Natural killer cell (primary cell): ENCODE data around the gene ZNF79. TPM values are rescaled to one million over a fixed set of nuclear protein-coding genes. Genes with fewer than 3 reads are reported as not detected.

Experiments used
- ATAC-seq, 3 donors: fragments of 150-1000 bp in 2 of 3; fragments of 200-7000 bp in 1 of 3; cut with Tn5 transposase; 1 replicate in 1 of 3; 2 replicates in 2 of 3; pipeline ENCODE4 v1.10.0; 2021; ENCODE audit warnings: mild to moderate bottlenecking in 2 of 3, moderate library complexity in 2 of 3
- DNase-seq, 2 donors: peaks; one replicate each; pipeline versions ENCODE4 v3.0.0 to v3.0.0-alpha.2; 2013 to 2021; ENCODE audit warnings: mixed read lengths in 1 of 2
- H3K27ac ChIP-seq: one replicate; pipeline ENCODE4 v1.5.1; 2013; ENCODE audit warnings: mild to moderate bottlenecking, low read length
- H3K27me3 ChIP-seq: one replicate; pipeline ENCODE4 v1.6.1; 2013; ENCODE audit warnings: low read length; ENCODE audit not compliant: control insufficient read depth, insufficient read depth
- H3K36me3 ChIP-seq: one replicate; pipeline ENCODE4 v1.6.1; 2013; ENCODE audit warnings: low read length; ENCODE audit not compliant: control insufficient read depth, insufficient read depth
- H3K4me1 ChIP-seq: one replicate; pipeline ENCODE4 v1.6.1; 2013; ENCODE audit warnings: low read length; ENCODE audit not compliant: control insufficient read depth, insufficient read depth
- H3K4me3 ChIP-seq: one replicate; pipeline ENCODE4 v1.5.1; 2013; ENCODE audit warnings: low read length
- H3K9me3 ChIP-seq: one replicate; pipeline ENCODE4 v1.6.1; 2013; ENCODE audit warnings: low read length; ENCODE audit not compliant: control insufficient read depth, insufficient read depth
- H3K27ac Mint-ChIP-seq, 2 donors: one replicate each; pipeline ENCODE4 v1.8.0; 2022; ENCODE audit warnings: mild to moderate bottlenecking in 2 of 2, mixed read lengths in 2 of 2, moderate library complexity in 1 of 2
- H3K27me3 Mint-ChIP-seq, 2 donors: one replicate each; pipeline ENCODE4 v1.8.0; 2022; ENCODE audit warnings: low read depth in 2 of 2, mixed read lengths in 2 of 2
- H3K36me3 Mint-ChIP-seq: one replicate; pipeline ENCODE4 v1.8.0; 2022; ENCODE audit warnings: mixed read lengths
- H3K4me1 Mint-ChIP-seq, 2 donors: one replicate each; pipeline ENCODE4 v1.8.0; 2022; ENCODE audit warnings: mixed read lengths in 2 of 2
- H3K4me3 Mint-ChIP-seq: one replicate; pipeline ENCODE4 v1.8.0; 2022; ENCODE audit warnings: mild to moderate bottlenecking, moderate library complexity, mixed read lengths
- H3K9me3 Mint-ChIP-seq, 2 donors: one replicate each; pipeline ENCODE4 v1.8.0; 2022; ENCODE audit warnings: mixed read lengths in 2 of 2
- whole genome bisulfite sequencing: methylation state at CpG from one replicate; pipeline ENCODE4 v1.1.7; 2013; ENCODE audit warnings: missing lambda C conversion rate; ENCODE audit not compliant: insufficient coverage; 5-methylcytosine and 5-hydroxymethylcytosine counted together
- intact Hi-C: fragments of 100-400 bp; cut with micrococcal nuclease; formaldehyde crosslinking; loops from one replicate; pipeline ENCODE4 v1.14.2; 2022
- total RNA-seq, 4 donors: library from RNA; stranded (reverse); fragments of 120-200 nt in 1 of 4; gene quantifications; one replicate each; pipeline versions ENCODE4 v1.2.3 to v1.2.4, GENCODE V29; 2013 to 2022
- TF ChIP-seq, protein P1 (sequence below): fragments of 200-600 bp; IDR thresholded peaks from one replicate; pipeline ENCODE4 v1.8.0; 2022; ENCODE audit warnings: antibody characterized with exemption

The ZNF79 gene
- total RNA-seq, 3 donors from 2014 or later (not counting 1 experiment from before 2014, with no cell fraction given): 13.8 to 16.1 (median 14.2) TPM

DNA sequence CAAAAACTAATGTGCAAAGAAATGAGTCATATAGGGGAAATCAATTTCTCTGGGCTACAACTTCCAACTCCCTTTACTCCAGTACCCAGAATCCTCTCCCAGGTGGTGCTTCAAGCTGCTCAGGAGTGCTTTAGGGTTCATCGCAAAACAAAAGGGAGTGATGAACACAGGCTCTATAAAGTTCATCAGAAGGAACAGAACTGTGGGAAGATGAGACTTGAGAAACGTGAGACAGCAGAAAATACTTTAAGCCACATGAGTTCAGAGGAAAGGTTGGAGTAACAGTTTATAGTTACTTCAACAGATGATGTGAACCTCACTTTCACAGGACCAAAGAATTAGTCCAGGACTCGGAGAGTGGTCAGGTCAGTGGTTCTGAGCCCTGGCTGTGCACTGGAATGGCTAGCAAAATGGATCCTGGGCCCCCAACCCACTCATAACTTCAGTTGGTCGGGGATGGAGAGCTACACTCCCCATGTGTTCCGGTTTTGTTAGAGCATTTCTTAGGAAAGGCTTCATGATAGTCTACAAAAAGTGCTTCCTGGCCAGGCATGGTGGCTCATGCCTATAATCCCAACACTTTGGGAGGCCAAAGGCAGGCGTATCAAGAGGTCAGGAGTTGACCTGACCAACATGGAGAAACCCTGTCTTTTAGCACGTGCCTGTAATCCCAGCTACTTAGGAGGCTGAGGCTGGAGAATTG, 22.7 kb downstream of the ZNF79 start:
- peaks cover 23% of the 10 kb centered on the region for H3K4me1 ChIP-seq
- TF ChIP-seq, protein P1, sequence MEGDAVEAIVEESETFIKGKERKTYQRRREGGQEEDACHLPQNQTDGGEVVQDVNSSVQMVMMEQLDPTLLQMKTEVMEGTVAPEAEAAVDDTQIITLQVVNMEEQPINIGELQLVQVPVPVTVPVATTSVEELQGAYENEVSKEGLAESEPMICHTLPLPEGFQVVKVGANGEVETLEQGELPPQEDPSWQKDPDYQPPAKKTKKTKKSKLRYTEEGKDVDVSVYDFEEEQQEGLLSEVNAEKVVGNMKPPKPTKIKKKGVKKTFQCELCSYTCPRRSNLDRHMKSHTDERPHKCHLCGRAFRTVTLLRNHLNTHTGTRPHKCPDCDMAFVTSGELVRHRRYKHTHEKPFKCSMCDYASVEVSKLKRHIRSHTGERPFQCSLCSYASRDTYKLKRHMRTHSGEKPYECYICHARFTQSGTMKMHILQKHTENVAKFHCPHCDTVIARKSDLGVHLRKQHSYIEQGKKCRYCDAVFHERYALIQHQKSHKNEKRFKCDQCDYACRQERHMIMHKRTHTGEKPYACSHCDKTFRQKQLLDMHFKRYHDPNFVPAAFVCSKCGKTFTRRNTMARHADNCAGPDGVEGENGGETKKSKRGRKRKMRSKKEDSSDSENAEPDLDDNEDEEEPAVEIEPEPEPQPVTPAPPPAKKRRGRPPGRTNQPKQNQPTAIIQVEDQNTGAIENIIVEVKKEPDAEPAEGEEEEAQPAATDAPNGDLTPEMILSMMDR: no peak
- peaks cover 72% of the 10 kb centered on the region for H3K36me3 ChIP-seq
- H3K9me3 ChIP-seq: no peaks in the 10 kb centered on the region
- intact Hi-C loops: no loop called here
- H3K27ac Mint-ChIP-seq: peak overlapping the region; percentile 85 to 93
- no peak overlapping the region for H3K4me3 Mint-ChIP-seq
- no peaks in the 10 kb centered on the region for H3K27me3 Mint-ChIP-seq
- H3K27ac ChIP-seq: no peak overlapping the region
- peaks cover 41 to 44% of the 10 kb centered on the region in 2 donors for H3K4me1 Mint-ChIP-seq
- H3K36me3 Mint-ChIP-seq: no peaks in the 10 kb centered on the region
- 95% methylated on average over 7 of the region's 7 CpGs for WGBS
- no peak overlapping the region for H3K4me3 ChIP-seq
- H3K9me3 Mint-ChIP-seq: no peaks in the 10 kb centered on the region
- ATAC-seq (no peak), DNase-seq (no peak)
- no peaks in the 10 kb centered on the region for H3K27me3 ChIP-seq

DNA sequence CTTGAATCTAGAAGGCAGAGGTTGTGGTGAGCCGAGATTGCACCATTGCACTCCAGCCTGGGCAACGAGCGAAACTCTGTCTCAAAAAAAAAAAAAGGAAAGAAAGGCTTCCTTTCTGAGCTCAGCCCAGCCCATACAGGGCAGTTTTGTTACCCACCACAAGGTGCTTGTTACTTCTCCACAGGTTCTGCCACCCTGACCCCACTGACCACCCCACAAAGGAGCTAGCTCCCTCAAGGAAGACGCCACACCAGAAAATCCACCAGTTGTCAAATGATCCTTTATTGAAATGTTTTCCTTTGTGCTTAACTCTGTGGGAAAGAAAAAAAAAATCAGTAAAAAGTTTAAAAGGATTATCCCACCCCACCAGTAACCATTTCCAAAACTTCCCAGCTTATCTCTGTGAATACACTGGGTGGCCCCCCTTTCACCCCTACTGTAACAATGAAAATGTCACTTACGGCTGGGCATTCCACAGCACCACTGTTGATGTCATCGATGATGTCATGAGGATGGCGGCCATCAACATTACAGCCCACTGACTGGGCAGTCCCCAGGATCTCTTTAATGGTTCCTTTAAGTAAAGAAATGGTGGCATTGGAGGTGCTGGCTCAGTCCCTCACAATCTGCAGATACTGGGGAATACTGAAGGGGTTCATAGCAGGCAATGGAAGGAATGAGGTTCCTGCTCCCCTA, 23.4 kb downstream of the ZNF79 start:
- Mint-ChIP-seq H3K4me1 (peaks cover 48 to 49% of the 10 kb centered on the region in 2 donors), H3K4me3 (no peak overlapping the region), H3K36me3 (no peaks in the 10 kb centered on the region), H3K27me3 (no peaks in the 10 kb centered on the region), H3K9me3 (no peaks in the 10 kb centered on the region), H3K27ac (peak overlapping the region; percentile 85 to 93)
- peaks cover 30% of the 10 kb centered on the region for H3K4me1 ChIP-seq
- H3K4me3 ChIP-seq: no peak overlapping the region
- H3K27me3 ChIP-seq: no peaks in the 10 kb centered on the region
- H3K27ac ChIP-seq: no peak overlapping the region
- ATAC-seq (no peak), DNase-seq (peak in 1 of 2 donors; percentile 27)
- peaks cover 69% of the 10 kb centered on the region for H3K36me3 ChIP-seq
- 81% methylated on average over 7 of the region's 7 CpGs for WGBS
- no peaks in the 10 kb centered on the region for H3K9me3 ChIP-seq
- TF ChIP-seq, protein P1: no peak
- intact Hi-C loops: no loop called here

DNA sequence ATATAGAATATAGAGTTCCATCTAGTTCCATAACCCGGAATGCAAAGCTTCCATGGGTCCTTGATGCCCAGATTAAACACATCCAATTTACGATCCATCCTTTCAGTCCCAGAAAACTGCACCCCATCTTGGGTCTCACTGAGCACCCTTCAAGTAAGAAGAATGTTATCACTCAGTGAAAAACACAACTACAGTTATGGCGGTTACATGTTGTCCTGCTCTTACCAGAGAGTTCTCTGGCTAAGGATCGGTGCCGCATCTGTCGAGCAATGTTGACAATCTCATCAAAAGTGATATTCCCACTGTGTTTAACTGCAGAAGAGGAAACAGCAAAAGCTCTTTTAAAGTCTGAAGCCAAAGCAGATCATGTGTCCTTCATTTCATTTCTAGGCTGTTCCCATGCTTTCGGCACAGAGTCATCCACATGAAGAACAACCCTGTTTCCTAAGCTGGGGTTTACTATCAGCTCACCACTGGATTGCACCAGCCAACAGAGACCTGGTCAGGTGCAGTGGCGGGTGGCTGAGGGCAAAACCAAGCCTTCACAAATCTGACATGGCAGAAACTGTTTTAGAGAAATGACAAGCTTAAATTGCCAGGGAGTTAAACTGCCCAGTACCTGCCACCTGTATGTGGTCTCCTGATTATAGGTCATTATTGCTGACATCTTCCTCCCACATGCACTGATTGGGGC, 24.1 kb downstream of the ZNF79 start:
- DNase-seq (no peak), ATAC-seq (no peak)
- Histone ChIP-seq H3K4me1 (peaks cover 32% of the 10 kb centered on the region), H3K36me3 (peaks cover 62% of the 10 kb centered on the region), H3K27ac (no peak overlapping the region), H3K9me3 (no peaks in the 10 kb centered on the region), H3K4me3 (no peak overlapping the region), H3K27me3 (no peaks in the 10 kb centered on the region)
- H3K27me3 Mint-ChIP-seq: no peaks in the 10 kb centered on the region
- peak overlapping the region; percentile 93 for H3K27ac Mint-ChIP-seq
- peaks cover 48 to 50% of the 10 kb centered on the region in 2 donors for H3K4me1 Mint-ChIP-seq
- no peak overlapping the region for H3K4me3 Mint-ChIP-seq
- no peaks in the 10 kb centered on the region for H3K9me3 Mint-ChIP-seq
- intact Hi-C loops: no loop called here
- WGBS: 96% methylated on average over 8 of the region's 8 CpGs
- TF ChIP-seq, protein P1: no peak
- no peaks in the 10 kb centered on the region for H3K36me3 Mint-ChIP-seq
